HG02623 (cell line): ENCODE results near the gene NGF.

ENCODE experiments used
- ATAC-seq: cut with Tn5 transposase; IDR thresholded peaks from one replicate; pipeline ENCODE4 v1.9.1; 2021; ENCODE audit warnings: moderate library complexity; ENCODE audit not compliant: unreplicated experiment

Gene NGF

DNA sequence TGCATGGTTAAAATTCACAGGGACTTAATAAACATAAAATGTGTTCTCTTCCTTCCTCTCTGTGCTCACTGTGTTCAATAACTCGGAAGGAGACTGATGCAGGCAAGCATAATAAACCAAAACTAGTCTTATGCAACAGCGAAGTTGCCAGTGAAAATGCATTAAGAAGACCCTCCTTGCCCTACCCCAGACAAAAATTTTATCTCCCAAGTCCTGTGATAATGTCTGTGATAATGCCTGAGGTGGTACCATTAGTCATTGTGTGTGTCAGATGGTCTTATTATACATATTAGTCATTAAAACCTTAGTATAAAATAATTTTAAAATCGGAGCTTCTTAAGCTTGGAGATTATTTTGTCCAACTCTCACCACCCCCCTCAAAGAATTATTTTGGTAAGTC is 97.8 kb downstream of the NGF start:
- no peak for ATAC-seq

DNA sequence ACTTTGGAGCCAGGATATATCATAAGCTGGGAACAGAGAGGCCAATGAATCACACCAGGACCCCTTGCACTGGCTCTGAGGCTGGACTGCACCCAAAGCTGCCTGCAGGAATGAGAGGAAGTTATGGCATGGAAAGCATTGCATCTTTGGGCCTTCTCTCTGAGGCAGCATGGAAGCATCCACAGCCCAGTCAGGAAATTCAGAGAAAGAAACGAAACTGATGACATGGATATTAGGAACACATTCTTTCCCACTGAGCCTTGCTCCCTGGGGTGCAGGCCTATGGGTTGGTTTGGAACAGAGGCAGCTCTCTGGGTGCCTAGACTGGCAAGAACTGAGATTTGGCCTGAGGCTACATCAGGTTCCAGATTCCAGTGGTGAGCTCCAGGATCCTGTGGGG is 98.6 kb downstream of the NGF start:
- ATAC-seq: no peak

DNA sequence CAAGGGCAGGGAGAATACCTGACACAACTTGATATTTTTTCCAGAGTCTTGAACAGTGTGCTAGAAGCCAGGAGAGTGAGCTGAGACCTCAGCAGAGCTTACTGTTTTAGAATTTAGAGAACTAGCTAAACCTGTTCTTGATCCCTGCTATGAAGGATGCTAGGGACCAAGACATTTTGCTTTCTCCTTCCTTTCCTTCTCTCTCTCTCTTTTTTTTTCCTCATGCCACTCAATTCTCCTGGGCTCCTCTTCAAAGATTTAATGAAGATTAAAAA is 99.0 kb downstream of the NGF start:
- ATAC-seq: no peak

DNA sequence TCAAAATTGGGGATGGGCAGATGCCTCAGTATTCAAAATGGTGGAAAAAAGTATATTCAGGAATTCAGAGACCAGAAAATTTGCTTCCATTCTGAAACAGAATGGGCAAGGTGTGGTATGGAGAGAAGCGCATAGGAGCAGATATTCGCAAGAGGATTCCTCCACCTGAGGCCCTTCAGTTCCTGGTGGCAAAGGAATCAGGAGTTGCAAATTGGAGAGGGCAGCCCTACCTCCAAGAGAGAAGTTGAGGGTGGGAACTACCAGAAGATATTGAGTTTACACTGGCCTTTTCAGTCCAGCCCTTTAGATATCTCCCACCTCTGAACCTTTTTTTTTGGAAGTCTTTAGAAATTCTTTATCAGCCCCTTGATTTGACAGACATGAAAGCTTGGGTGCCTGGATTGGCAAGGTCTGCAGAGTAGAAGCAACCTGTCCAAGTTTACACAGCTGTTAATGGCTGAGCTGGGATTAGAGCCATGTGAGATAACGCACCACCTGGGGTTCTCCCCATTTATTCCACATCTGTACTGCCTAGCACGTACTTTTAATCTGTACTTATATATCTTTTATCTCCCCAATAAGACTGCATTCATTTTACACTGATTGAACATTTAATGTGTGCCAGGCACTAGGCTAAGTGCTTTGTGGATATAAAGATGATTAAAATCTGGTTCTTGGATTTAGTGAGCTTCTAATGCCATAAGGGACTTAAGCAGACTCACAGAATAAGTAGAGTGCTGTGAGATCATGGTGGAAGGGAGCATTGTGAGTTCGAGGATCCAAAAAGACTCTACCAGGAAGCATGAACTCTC is 99.5 kb downstream of the NGF start:
- ATAC-seq: no peak

DNA sequence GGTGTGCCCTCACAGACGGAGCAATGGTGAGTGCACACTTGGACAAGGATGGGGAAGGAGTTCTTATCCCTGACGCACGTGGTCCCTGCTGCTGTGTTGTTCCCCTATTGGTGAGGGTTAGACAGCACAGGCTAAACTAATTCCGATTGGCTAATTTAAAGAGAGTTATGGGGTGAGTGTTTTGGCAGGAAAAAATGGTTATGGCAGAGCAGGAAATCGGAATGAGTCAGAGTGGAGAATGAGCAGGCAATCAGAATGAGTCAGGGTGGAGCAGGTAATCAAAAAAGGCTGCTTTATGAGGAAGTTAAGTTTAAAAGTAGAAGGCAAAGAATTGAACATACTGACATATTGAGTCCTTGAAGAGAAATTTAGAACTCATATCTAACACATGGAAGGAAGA is 100.5 kb downstream of the NGF start:
- ATAC-seq: no peak

DNA sequence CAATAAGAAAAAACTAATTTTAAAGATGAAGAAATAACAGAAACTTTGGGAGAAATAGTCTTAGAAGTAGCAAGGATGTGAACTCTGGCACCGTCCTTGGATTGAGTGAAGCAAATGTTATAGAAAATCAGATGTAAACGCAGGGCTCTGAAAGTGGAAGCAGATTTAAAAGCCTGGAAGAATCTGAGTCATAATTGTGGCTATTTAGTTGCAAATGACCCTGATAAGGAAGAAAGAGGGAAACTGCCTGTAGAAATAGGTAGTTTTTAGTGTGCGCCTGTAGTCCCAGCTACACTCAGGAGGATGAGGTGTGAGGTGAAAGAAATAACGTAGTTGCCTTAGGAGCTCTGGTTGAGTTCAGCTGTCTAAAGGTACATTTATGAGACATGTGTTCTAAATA is 101.0 kb downstream of the NGF start:
- no peak for ATAC-seq
